IPS-20b (cell line): ENCODE results near the gene PLD5.

Experiments used
- H3K27ac ChIP-seq: one replicate; pipeline ENCODE4 v1.5.1; 2013; ENCODE audit warnings: low read length
- H3K27me3 ChIP-seq: 2 replicates; pipeline ENCODE4 v1.6.1; 2013; ENCODE audit warnings: mild to moderate bottlenecking, low read length, inconsistent platforms; ENCODE audit not compliant: insufficient read depth
- H3K36me3 ChIP-seq: 2 replicates; pipeline ENCODE4 v1.6.1; 2013; ENCODE audit warnings: low read depth, mild to moderate bottlenecking, inconsistent platforms, low read length, moderate library complexity; ENCODE audit not compliant: insufficient read depth
- H3K4me1 ChIP-seq: 2 replicates; pipeline ENCODE4 v1.6.1; 2013; ENCODE audit warnings: mild to moderate bottlenecking, control low read depth, inconsistent platforms, low read length, moderate library complexity; ENCODE audit not compliant: insufficient read depth
- H3K4me3 ChIP-seq: 2 replicates; pipeline ENCODE4 v1.5.1; 2013; ENCODE audit warnings: mild to moderate bottlenecking, low read length, inconsistent platforms
- H3K9ac ChIP-seq: 2 replicates; pipeline ENCODE4 v1.6.1; 2013; ENCODE audit warnings: low read depth, mild to moderate bottlenecking, inconsistent platforms, low read length, moderate library complexity
- H3K9me3 ChIP-seq: 2 replicates; pipeline ENCODE4 v1.6.1; 2013; ENCODE audit warnings: mild to moderate bottlenecking, low read depth, low read length, inconsistent platforms; ENCODE audit not compliant: insufficient read depth

PLD5 gene

GRCh38 chr1:242203262-242203661 lies 321.2 kb downstream of the PLD5 start:
- peaks cover 7% of the 10 kb centered on the region; the same call in 1 of the 2 replicates for H3K4me1 ChIP-seq
- no peak overlapping the region for H3K27ac ChIP-seq
- H3K27me3 ChIP-seq: no peaks in the 10 kb centered on the region
- no peak overlapping the region for H3K9ac ChIP-seq
- H3K4me3 ChIP-seq: no peak overlapping the region
- no peaks in the 10 kb centered on the region for H3K36me3 ChIP-seq
- 0 out of 2 replicates have a peak, but pooled peaks cover 4% of the 10 kb centered on the region for H3K9me3 ChIP-seq

- Histone ChIP-seq H3K9me3 (0 out of 2 replicates have a peak, but pooled peaks cover 4% of the 10 kb centered on the region), H3K27ac (no peak overlapping the region), H3K4me3 (no peak overlapping the region), H3K27me3 (no peaks in the 10 kb centered on the region), H3K9ac (no peak overlapping the region), H3K4me1 (peaks cover 9% of the 10 kb centered on the region), H3K36me3 (no peaks in the 10 kb centered on the region)
These were observed 323.4 kb downstream of the PLD5 start for GRCh38 chr1:242201090-242201489.

GRCh38 chr1:242199776-242200458 lies 324.6 kb downstream of the PLD5 start:
- Histone ChIP-seq H3K4me1 (peaks cover 17% of the 10 kb centered on the region), H3K36me3 (no peaks in the 10 kb centered on the region), H3K9ac (no peak overlapping the region), H3K27me3 (no peaks in the 10 kb centered on the region), H3K27ac (no peak overlapping the region), H3K9me3 (0 out of 2 replicates have a peak, but pooled peaks cover 4% of the 10 kb centered on the region), H3K4me3 (no peak overlapping the region)

- no peak overlapping the region for H3K9ac ChIP-seq
- H3K9me3 ChIP-seq: 0 out of 2 replicates have a peak, but pooled peaks cover 4% of the 10 kb centered on the region
- no peaks in the 10 kb centered on the region for H3K27me3 ChIP-seq
- H3K36me3 ChIP-seq: no peaks in the 10 kb centered on the region
- no peak overlapping the region for H3K4me3 ChIP-seq
- peaks cover 14% of the 10 kb centered on the region for H3K4me1 ChIP-seq
- no peak overlapping the region for H3K27ac ChIP-seq
These were observed 326.3 kb downstream of the PLD5 start for GRCh38 chr1:242197907-242198820.

GRCh38 chr1:242196914-242197313 lies 327.6 kb downstream of the PLD5 start:
- 0 out of 2 replicates have a peak, but pooled peaks cover 4% of the 10 kb centered on the region for H3K9me3 ChIP-seq
- no peak overlapping the region for H3K27ac ChIP-seq
- no peak overlapping the region for H3K9ac ChIP-seq
- peaks cover 14% of the 10 kb centered on the region for H3K4me1 ChIP-seq
- no peaks in the 10 kb centered on the region for H3K27me3 ChIP-seq
- H3K4me3 ChIP-seq: no peak overlapping the region
- no peaks in the 10 kb centered on the region for H3K36me3 ChIP-seq

GRCh38 chr1:242196101-242196500 lies 328.4 kb downstream of the PLD5 start:
- H3K36me3 ChIP-seq: no peaks in the 10 kb centered on the region
- no peaks in the 10 kb centered on the region for H3K27me3 ChIP-seq
- H3K9me3 ChIP-seq: 0 out of 2 replicates have a peak, but pooled peaks cover 4% of the 10 kb centered on the region
- H3K4me1 ChIP-seq: peaks cover 14% of the 10 kb centered on the region
- no peak overlapping the region for H3K9ac ChIP-seq
- H3K27ac ChIP-seq: no peak overlapping the region
- no peak overlapping the region for H3K4me3 ChIP-seq

GRCh38 chr1:242189591-242189990 lies 334.9 kb downstream of the PLD5 start:
- Histone ChIP-seq H3K4me3 (no peak overlapping the region), H3K36me3 (no peaks in the 10 kb centered on the region), H3K9ac (no peak overlapping the region), H3K9me3 (no peaks in the 10 kb centered on the region), H3K4me1 (peaks cover 13% of the 10 kb centered on the region; the same call in 1 of the 2 replicates), H3K27ac (no peak overlapping the region), H3K27me3 (no peaks in the 10 kb centered on the region)

GRCh38 chr1:242187816-242188215 lies 336.7 kb downstream of the PLD5 start:
- no peaks in the 10 kb centered on the region for H3K36me3 ChIP-seq
- no peak overlapping the region for H3K27ac ChIP-seq
- H3K4me3 ChIP-seq: no peak overlapping the region
- H3K4me1 ChIP-seq: peaks cover 14% of the 10 kb centered on the region; the same call in 1 of the 2 replicates
- no peaks in the 10 kb centered on the region for H3K9me3 ChIP-seq
- H3K9ac ChIP-seq: no peak overlapping the region
- H3K27me3 ChIP-seq: no peaks in the 10 kb centered on the region

GRCh38 chr1:242187171-242187570 lies 337.3 kb downstream of the PLD5 start:
- Histone ChIP-seq H3K4me3 (no peak overlapping the region), H3K9me3 (no peaks in the 10 kb centered on the region), H3K4me1 (peaks cover 14% of the 10 kb centered on the region; the same call in 1 of the 2 replicates), H3K9ac (no peak overlapping the region), H3K36me3 (no peaks in the 10 kb centered on the region), H3K27me3 (no peaks in the 10 kb centered on the region), H3K27ac (no peak overlapping the region)

GRCh38 chr1:242185731-242186130 lies 338.8 kb downstream of the PLD5 start:
- Histone ChIP-seq H3K27ac (no peak overlapping the region), H3K4me3 (no peak overlapping the region), H3K9me3 (no peaks in the 10 kb centered on the region), H3K4me1 (peaks cover 14% of the 10 kb centered on the region; the same call in 1 of the 2 replicates), H3K27me3 (no peaks in the 10 kb centered on the region), H3K36me3 (no peaks in the 10 kb centered on the region), H3K9ac (no peak overlapping the region)

- no peak overlapping the region for H3K9ac ChIP-seq
- no peak overlapping the region for H3K4me3 ChIP-seq
- no peak overlapping the region for H3K27ac ChIP-seq
- H3K4me1 ChIP-seq: peaks cover 15% of the 10 kb centered on the region; the same call in 1 of the 2 replicates
- H3K36me3 ChIP-seq: no peaks in the 10 kb centered on the region
- no peaks in the 10 kb centered on the region for H3K9me3 ChIP-seq
- no peaks in the 10 kb centered on the region for H3K27me3 ChIP-seq
These were observed 339.5 kb downstream of the PLD5 start for GRCh38 chr1:242184955-242185354.
